T follicular helper cell (primary cell): ENCODE measurements around the gene GRAMD1B.
"Not testable (repeated sequence)": the region's sequence is repeated elsewhere in the genome, so short reads cannot be mapped to it uniquely, and the experiment has no call there.

ENCODE experiments used
- DNase-seq: peaks from one replicate; pipeline ENCODE4 v3.0.0-alpha.2; 2020; ENCODE audit warnings: low read depth

Gene GRAMD1B

DNA sequence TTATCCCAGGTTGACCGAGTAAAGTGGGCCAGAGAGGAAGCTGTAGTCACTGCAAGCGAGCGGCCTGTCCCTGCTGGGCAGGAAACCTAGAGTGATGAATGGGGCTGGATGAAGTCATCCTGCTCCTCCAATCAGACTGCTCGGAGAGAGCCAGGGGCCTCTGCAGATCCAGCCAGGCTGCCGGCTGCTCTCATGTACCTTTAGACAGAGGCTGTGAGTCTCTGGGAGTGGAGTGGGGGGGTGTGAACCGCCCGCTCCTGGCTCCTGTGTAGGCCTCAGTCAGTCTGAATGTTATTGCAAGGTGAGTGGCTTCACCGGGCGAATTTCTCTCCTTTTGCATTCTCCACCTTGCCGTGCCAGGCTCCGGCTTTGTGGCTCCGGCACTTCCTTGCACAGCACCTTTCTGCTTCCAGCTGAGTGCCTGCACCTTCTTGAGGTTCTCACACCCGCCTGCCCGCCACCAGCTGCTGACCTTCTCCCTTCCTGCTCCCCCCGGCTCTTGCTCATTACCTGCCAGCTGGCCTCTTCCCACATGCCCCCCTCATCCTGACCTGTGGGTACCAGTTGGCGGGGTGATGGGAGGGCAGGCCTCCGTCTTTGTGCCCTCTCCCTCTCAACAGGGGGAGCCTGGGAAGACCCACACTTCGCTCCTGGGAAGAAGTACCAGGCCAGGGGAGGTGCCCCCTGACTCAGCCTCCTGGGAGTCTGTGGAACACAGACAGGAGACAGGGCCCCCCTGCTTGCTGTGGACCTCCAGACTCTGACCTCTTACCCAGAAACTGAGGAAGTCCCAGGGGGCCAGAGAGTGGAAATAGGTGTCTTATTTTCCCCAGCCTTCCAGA is 79.9 kb downstream of the GRAMD1B start:
- DNase-seq: no peak

DNA sequence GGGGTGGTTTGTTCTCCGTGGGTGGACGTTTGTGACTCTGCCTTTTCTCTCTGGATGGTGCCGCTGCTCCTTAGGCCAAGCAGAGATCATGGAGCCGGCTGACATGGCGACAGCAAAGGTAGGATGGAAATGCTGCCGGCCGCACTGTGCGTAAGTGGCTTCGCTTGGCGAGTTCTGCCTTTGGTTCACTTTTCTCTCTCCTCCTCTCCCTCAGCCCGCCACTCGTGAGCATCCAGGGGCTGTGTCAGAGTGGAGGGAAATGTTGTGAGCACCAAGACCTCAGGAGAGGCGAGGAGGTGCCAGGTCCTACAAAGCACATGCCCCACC is 80.5 kb downstream of the GRAMD1B start:
- DNase-seq: no peak

DNA sequence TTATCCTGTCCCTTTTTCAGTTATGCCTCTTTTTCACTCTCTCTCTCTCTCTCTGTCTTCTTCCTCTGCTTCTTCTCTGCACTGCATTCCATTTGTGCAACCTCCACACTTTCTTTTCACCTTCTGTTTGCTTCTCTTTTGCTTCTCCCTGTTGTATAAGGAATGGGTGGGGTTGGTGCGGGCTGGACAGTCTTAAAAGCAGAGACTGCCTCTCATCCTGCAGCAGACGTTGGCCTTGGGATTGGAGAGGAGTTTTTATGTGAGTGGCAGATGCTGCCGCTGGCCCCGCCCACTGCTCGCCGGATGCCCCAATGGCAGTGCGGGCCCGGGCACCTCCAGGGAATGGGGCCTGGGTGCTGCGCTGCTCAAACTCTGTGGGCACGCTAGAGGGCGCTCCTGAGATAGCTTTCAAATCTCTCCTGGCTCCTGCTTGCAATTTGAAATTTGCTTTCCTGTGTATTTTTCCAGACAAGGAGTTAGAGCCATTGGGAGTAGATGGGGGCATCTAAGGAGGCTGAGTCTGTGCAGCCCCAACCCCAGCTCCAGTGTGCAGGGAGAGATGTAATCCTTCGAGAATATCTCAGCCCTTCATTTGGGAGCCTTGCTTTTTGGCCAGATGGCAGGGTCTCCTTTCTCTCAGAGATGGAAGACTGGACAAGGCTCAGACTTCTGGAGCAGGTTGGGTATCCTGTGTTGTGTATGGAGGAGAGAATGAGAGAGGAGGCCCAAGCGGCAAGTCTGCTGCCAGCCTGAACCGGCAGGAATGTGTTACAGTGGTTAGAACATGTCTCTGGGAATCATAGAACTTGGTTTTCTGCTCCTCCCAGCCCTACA is 81.2 kb downstream of the GRAMD1B start:
- DNase-seq: peak; percentile 30

DNA sequence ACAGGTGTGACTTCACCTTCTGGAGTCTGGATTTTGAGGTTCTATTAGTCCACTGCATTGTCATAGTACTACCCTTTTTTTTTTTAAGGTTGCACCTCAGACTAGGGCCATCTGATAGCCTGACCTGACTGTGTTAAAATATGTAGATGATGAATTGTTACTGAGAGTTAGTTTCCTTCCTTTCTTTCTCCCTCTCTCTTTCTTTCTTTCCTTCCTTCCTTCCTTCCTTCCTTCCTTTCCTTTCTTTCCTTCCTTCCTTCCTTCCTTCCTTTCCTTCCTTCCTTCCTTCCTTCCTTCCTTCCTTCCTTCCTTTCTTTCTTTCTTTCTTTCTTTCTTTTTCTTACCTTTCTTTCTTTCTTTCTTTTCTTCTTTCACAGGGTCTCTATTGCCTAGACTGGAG is 83.2 kb downstream of the GRAMD1B start:
- DNase-seq: not testable (repeated sequence)

DNA sequence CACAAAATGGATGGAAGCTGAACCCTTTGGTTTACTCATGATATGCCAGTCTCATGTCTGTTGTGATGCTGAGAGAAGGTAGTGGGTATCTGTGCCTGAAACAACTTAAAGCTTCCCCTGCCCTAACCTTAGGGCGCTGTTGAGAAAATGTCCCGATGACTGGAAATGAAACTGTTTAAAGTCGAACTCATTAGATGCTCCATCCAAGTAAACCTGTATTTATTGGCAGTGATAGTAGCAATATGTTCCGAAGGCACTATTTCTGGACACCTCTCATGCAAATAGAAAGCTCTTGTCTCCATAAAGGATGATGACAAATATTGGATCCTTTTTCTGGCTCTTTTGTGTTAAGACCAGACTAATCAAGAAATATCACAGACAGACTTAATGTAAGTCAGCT is 86.2 kb downstream of the GRAMD1B start:
- DNase-seq: no peak

DNA sequence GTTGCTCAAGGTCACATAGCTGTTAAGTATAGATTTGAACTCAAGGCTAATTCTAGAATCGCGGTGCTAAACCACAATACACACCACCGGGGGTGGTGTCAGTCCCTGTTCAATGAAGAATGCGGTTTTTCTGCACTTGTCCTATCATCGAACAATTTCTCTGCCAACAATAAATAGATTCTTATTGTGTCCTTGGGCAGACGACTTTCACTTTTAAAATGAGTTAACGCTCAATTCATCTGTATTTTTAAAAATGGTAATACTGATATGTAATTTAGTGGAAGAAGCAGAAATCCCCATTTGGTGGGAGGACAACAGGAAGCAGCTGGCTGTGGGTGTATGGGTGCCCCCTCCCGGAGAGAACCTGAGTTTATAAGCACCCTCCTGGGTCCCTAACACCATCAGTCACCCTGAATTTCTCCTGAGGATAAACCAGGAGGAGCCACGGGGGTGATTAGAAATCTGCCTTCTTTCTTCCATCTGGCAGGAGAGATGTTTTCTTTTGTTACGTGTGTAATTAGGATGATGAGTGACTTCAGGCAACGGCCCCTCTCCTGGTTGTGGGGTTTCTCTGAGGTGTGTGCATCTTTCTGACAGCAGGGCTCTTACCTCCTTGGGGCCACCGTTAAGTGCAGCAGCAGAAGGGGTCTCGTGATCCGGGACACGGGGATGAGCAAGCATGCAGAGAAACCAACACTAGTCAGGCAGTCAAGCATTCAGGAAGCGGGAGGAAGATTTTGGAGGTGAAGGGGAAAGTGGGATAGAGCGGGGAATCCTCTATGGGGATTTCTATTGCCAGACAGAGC is 87.7 kb downstream of the GRAMD1B start:
- no peak for DNase-seq

DNA sequence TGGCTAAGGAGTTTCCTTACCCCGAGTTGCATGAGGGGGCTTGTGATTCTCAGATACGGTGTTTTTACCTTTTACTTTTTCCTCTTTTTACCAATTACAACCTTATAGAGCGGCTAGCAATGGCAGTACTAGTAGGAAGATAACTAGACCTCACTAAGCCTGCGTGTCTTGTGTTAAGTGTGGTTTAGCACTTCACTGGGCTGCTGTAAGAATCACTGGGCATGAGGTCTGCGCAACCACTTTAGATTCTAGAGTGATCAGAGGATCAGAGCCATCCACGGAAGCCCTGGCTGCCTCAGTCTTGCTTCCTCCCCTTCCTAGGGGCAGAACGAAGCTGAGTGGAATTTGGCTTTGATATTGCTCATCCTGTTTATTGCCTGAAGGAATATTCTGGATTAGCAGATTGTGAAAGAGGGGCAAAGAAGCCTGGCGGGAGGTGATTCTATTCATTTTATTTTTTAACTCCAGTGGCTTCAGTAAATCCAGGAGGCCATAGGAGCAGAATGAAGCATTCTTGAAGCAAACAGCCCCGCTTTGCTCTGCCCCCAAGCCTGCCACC is 88.5 kb downstream of the GRAMD1B start:
- no peak for DNase-seq

DNA sequence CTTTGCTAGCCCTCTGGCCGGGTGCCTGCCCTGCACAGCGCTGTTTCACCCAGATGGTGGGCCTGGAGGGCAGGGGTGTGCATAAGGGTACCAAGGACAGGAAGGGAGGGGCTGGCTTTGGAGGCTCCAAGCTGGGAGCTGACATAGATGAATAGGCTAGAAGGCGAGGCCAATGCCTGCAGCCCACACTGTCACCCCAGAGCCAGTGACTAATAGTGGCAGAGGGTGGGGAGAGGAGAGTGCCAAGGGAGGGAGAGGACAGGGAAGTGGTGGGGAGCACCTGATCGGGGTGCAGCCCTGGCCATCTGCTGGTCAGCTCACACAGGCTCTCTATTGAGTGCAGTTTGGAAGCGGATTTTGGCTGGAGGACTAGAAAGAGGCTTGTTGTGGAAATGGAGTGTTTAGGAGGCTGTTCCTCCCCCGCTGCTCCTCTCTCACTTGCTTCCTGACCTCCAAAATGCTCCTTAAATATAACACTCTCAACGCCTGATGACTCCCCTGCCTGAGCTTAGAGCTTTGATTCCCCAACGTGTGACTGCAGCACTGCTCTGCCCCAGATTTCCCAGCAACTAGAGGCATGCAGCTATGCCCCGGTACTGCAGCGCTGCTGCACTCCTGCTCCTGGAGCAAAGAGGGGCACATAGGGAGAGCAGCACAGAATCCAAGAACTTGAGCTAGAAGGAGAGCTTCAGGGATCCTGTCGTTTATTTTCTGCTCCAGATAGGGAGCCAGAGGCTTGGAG is 89.2 kb downstream of the GRAMD1B start:
- DNase-seq: no peak

DNA sequence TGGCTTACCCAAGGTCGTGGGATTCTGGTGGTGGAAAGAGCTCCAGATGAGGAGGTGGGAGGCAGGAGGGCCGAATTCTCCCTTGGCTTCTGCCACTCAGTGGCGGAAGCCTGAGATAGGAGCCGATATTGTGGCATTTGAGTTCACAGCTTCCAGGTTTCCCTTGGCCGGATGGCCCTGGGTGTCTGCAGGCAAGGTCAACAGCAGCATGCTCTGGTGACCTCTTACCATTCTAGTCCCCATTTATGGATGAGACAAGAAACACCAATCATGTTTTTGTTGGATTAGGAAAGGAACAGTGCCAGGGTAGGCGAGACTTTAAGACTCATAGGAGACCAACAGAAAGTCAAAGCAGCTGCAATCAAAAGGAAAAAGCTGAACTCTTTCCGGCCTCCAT is 89.7 kb downstream of the GRAMD1B start:
- DNase-seq: no peak

DNA sequence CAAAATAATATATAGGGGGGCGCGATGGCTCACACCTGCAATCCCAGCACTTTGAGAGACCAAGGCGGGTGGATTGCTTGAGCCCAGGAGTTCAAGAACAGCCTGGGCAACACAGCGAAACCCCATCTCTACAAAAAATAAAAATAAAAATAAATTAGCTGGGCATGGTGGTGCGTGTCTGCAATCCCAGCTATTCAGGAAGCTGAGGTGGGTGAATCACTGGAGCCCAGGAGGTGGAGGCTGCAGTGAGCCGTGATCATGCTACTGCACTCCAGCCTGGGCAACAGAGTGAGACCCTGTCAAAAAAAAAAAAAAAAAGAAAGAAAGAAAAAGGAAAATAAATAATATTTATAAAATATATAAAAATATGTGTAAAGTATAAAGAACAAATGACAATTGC is 90.4 kb downstream of the GRAMD1B start:
- not testable (repeated sequence) for DNase-seq

DNA sequence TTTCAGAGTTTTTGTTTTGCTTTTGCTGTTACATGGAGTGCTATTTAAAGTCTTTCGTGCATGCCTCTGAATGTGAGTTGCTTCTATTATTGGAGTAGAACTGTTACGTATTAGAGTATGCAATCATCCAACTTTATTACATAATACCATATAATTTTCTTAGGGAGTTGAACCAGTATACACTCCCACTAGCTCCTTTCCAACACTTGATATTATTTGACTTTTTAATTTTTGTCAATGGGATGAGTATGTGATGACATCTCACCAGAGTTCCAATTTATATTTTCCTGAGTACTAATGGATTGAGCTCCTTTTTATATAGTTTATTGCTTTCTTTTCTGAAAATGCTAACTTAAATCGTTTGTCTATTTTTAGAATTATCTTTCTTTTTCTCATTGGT is 90.9 kb downstream of the GRAMD1B start:
- DNase-seq: no peak

DNA sequence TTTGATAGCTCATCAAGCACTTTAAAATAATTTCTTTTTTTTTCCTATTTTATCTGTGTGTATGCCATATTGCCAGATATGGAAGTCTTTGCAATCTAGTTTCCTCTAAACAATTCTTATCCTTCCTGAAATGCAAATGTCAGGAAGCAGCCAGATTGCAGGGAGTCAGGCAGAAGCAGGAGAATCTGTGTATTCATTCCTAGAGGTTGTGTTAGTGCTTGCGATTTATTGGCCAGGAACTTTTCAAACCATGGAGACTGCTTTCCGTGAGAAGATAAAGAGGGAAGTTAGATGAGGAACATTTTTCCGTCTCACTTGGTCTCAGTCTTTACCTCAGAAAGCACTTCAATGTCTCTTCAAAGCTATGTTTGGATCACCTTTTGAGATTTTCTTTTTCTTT is 91.9 kb downstream of the GRAMD1B start:
- no peak for DNase-seq

DNA sequence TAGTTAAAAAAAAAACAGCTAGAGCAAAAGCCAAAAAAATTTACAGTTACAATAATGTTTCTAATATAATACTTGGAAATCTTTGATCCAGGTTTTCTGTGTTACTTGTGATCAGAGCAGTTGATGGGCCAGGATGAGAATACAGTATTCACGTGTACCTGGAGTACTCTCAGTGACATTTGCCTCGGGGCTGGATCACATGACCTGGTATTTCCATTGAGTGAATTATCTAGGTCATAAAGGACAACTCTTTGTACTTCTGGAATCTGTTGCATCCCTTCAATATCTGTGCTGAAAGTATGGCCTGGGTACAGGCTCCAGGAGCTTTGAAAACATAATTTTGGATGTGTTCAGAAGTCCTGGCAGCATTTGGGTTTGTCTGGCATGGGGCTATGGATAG is 93.5 kb downstream of the GRAMD1B start:
- no peak for DNase-seq

DNA sequence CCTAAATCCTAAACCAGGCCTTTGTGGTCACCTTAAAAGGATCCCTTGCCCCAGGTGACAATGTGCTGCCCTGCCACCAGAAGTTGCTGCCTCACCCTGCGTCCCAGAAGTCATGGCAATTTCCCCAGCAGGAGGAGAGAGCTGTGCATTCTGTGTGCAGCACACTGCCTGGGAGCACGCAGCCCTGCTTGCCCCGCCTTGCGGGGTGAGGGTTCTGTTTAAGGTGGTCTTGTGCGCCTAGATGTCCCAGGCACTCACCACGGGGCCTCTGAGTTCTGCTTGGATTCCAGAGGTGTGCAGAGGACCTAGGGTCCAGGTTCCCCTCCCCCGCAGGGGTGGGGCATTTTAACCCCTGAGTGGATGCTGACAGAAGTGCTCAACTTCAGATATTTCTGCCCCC is 95.0 kb downstream of the GRAMD1B start:
- DNase-seq: no peak

DNA sequence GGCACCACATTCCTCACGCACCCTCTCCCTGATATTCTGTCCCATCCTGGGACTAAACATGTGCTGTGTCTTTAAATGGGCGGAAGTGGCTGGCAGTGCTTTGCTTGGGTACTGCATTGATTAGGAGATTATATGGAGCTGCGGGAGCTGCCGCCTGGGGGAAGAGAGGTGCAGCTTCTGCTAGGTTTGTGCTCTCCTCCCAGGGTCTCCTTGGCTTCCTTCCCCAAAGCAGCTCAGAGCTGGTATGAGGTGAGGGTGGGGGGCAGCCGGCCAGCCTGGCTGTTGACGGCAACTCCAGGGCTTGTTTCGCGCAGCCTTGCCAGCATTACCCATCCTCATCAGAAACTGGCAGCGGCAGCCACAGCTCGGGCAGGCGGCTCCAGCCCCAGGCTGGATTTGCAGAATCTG is 95.4 kb downstream of the GRAMD1B start:
- no peak for DNase-seq

DNA sequence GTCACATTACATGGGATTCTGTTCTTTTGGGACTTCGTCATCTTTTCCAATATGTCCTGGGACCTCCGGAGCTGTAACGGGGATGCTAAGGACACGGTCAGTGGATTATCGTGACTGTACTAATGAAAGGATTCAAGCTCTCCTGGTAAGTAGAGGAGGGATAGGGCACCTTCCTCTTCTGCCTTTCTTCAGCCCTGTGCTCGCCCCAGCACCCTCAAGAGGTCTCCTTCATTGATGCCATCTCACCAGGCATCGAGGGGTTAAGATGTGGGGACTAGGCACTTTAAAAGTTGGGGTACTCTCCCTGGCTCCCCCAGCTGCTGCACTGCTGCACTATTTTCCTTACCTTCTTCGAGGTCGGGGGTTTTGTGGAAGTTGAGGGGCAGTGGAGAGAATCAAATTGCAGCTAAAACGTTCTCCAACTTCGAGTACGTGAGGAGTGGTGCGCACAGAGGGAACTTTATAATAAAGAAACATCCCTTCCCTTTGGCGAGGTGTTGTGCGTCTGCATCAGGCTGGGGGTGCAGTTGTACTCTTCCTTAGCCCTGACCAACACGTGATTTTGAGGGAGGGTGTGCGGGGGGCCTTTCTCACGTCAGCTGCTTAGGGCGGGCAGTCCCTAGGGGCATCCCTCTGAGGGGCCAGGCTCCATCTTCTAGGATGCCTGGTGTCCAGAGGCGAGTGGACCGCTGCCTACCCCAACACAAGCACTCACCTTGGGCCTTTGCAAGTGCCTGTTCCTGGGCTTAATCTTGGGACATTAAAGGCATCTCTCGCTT is 96.1 kb downstream of the GRAMD1B start:
- DNase-seq: no peak

DNA sequence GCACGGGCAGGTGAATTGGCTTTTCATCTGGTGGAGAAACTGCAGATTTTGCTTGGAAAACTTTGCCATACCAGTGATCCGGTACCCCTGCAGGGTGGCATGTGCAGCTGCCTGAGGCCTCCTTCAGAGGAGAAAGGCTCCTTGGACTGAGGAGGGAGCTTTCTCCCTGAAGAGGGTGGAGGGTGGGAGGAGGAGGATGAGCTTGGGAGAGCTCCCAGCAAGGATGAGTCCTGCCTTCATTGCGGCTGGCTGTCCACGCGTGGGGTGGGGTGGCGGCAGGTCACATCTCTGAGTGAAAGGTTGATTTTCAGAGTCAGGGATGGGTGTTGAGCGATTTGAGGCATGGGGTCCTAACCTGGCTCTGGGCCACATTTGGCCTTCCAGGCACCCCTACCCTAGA is 96.8 kb downstream of the GRAMD1B start:
- no peak for DNase-seq

DNA sequence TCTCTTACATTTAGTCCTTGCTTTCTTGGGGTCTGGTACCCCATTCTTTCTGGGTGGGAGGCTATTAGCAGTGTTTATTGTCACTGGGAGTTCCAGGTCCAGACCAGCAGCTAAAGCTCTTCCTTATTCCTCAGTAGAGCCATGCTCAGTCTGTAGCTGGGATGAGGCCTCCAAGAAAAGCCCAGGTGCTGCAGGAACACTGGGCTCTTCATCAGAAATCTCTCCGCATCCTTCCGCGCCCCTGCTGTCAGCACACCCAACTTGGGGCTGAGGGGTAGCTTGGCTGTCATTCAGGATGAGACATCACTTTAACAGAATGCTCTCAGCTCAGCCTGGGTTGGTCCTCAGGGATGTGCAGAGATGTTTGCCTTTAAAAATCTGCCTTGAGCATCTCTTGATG is 97.5 kb downstream of the GRAMD1B start:
- no peak for DNase-seq

DNA sequence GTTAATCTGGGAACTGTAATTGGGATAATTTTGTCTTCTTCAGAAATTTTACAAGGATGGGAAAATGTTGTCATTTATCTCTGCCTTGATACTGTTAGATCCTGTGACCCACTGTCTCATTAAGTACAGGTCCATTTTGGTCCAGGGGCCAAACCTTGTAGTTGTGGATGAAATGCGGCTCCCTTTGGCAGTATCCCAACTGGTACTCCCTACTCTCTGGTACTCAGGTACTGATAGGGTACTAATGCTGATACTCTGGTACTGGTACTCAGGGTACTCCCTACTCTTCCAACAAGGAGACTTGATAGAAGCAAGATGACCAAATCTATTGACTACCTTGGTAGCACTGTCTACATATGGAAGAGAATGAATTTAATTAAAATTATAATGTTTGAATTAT is 97.9 kb downstream of the GRAMD1B start:
- no peak for DNase-seq

DNA sequence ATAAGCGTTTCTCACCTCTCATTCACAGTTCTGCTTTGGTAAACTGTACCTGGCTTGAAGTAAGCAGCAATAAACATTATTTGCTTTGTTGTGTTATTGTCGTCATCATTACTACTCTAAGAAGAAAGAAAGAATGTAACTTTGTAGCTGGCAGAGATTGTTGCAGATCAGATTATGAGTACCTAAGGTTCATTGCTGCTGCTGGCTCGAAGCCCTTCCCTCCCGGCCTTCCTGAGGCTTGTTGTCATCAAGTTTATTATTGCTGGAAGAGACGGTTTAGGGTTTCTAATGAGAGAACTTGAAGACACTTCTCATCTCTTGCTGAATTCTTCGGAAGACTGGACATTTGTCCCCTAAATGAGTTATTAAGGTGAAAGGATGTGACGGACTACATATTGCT is 101.3 kb downstream of the GRAMD1B start:
- no peak for DNase-seq

DNA sequence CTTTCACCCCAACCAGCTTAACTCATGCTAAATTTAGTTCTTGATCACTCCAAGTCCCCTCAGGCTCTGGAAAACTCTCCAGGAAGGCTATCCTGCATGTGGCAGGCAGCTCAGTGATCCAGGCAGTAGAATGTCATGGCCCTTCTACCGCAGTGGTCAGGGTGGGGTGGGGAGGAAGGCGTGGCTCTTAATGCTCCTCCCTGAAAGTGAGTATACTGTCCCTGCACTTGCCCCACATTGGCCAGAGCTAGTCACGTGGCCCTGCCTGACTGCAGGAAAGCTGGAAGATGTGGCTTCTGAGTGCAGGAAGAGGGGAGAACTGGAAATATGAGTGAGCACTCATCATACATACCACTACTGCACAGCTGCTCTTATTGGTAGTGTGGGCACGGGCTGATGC is 102.1 kb downstream of the GRAMD1B start:
- DNase-seq: no peak
